HCT116 (cell line): ENCODE data around the gene ELF2. TPM values are rescaled to one million over a fixed set of nuclear protein-coding genes. Genes with fewer than 3 reads are reported as not detected.

Experiments used
- ATAC-seq: fragments of 200-7000 bp; cut with Tn5 transposase; 2 replicates; pipeline ENCODE4 v1.9.1; 2020; ENCODE audit warnings: mild to moderate bottlenecking, moderate library complexity
- BruUV-seq: library from RNA; stranded (reverse); fragments of 400-500 nt; replicated peaks from 2 replicates; lab custom pipeline; 2021; lab: Mats Ljungman, UMichigan
- CTCF ChIA-PET: fragments of 300-600 bp; sonication (Branson Sonifier 250); formaldehyde crosslinking; loops from one replicate; lab custom pipeline; 2021; ENCODE audit warnings: antibody characterized with exemption; lab: Charles Lee
- POLR2A ChIA-PET: fragments of 300-600, 350-600 bp; sonication (Branson Sonifier 250); formaldehyde crosslinking; loops from one replicate; lab custom pipeline; 2021; ENCODE audit warnings: antibody characterized with exemption; lab: Charles Lee
- RAD21 ChIA-PET, 2 experiments: fragments of 300-600 bp; sonication (Branson Sonifier 250); formaldehyde crosslinking; loops; one replicate each; lab custom pipeline; 2023; ENCODE audit warnings: low total read pairs in 2 of 2; ENCODE audit not compliant: uncharacterized antibody in 2 of 2, unreplicated experiment in 2 of 2, low non-redundant PET in 1 of 2; lab: Charles Lee
- DNase-seq: peaks from one replicate; pipeline ENCODE4 v3.0.0-alpha.2; 2010; ENCODE audit warnings: low read depth, low spot score
- H2AFZ ChIP-seq: fragments of 200-600 bp; shearing (Covaris generic), sonication (generic); 2 replicates; pipeline ENCODE4 v1.6.1; 2017; ENCODE audit warnings: low read depth, mixed run types, mixed read lengths, antibody characterized with exemption, low read length; ENCODE audit not compliant: poor library complexity, severe bottlenecking
- H3K27ac ChIP-seq: 2 replicates; pipeline ENCODE4 v1.5.1; 2012; ENCODE audit warnings: low read depth, low read length
- H3K27me3 ChIP-seq: fragments of 200-600 bp; sonication (generic); 2 replicates; pipeline ENCODE4 v1.6.1; 2016; ENCODE audit warnings: mixed run types, low read length, mixed read lengths; ENCODE audit not compliant: insufficient read depth
- H3K36me3 ChIP-seq, 2 experiments: fragments of 200-500 bp in 1 of 2; fragments of 200-600 bp in 1 of 2; sonication (Bioruptor generic) in 1 of 2; sonication (generic) in 1 of 2; 2 replicates each; pipeline versions ENCODE4 v1.5.1 to v1.6.1; 2014 to 2016; ENCODE audit warnings: low read length in 2 of 2, inconsistent platforms in 1 of 2, mixed read lengths in 1 of 2, mixed run types in 1 of 2; ENCODE audit not compliant: insufficient read depth in 2 of 2, control insufficient read depth in 1 of 2
- H3K4me1 ChIP-seq, 2 experiments: fragments of 200-600 bp in 1 of 2; sonication (generic) in 1 of 2; 2 replicates each; pipeline versions ENCODE4 v1.5.1 to v1.6.1; 2012 to 2017; ENCODE audit warnings: low read length in 2 of 2, inconsistent platforms in 1 of 2, mild to moderate bottlenecking in 1 of 2, mixed read lengths in 1 of 2, mixed run types in 1 of 2, moderate library complexity in 1 of 2; ENCODE audit not compliant: insufficient read depth in 2 of 2, control insufficient read depth in 1 of 2
- H3K4me2 ChIP-seq: fragments of 200-600 bp; sonication (generic); 2 replicates; pipeline ENCODE4 v1.6.1; 2017; ENCODE audit warnings: mixed run types, low read length, mixed read lengths
- H3K4me3 ChIP-seq, 2 experiments: fragments of 200-600 bp in 1 of 2; sonication (generic) in 1 of 2; replicated peaks in 1 of 2; 2 replicates each; pipeline ENCODE4 v1.5.1; 2011 to 2016; ENCODE audit warnings: low read length in 2 of 2, control low read depth in 1 of 2, low read depth in 1 of 2, mild to moderate bottlenecking in 1 of 2, mixed read lengths in 1 of 2, mixed run types in 1 of 2
- H3K79me2 ChIP-seq: fragments of 200-600 bp; sonication (generic); 2 replicates; pipeline ENCODE4 v1.6.1; 2017; ENCODE audit warnings: mild to moderate bottlenecking, mixed run types, low read length, moderate library complexity, mixed read lengths; ENCODE audit not compliant: insufficient read depth
- H3K9ac ChIP-seq: fragments of 200-600 bp; sonication (generic); 2 replicates; pipeline ENCODE4 v1.6.1; 2016; ENCODE audit warnings: low read length, mixed read lengths
- H3K9me2 ChIP-seq: fragments of 200-600 bp; sonication (generic), shearing (Covaris generic); 2 replicates; pipeline ENCODE4 v1.6.1; 2017; ENCODE audit warnings: mixed run types, mild to moderate bottlenecking, moderate library complexity; ENCODE audit not compliant: insufficient read depth
- H3K9me3 ChIP-seq, 2 experiments: fragments of 200-500 bp in 1 of 2; fragments of 200-600 bp in 1 of 2; sonication (Bioruptor generic) in 1 of 2; sonication (generic) in 1 of 2; 2 replicates each; pipeline ENCODE4 v1.6.1; 2014 to 2017; ENCODE audit warnings: low read length in 2 of 2, mixed read lengths in 2 of 2, inconsistent platforms in 1 of 2, low read depth in 1 of 2, mild to moderate bottlenecking in 1 of 2, mixed run types in 1 of 2, moderate library complexity in 1 of 2; ENCODE audit not compliant: control insufficient read depth in 1 of 2, insufficient read depth in 1 of 2
- H4K20me1 ChIP-seq: fragments of 200-600 bp; sonication (generic), shearing (Covaris generic); 2 replicates; pipeline ENCODE4 v1.6.1; 2017; ENCODE audit warnings: mixed run types, mild to moderate bottlenecking, moderate library complexity; ENCODE audit not compliant: insufficient read depth
- CBX3 ChIP-seq: IDR thresholded peaks from 2 replicates; pipeline ENCODE4 v1.6.1; 2012; ENCODE audit warnings: low read depth
- EGR1 ChIP-seq: IDR thresholded peaks from 2 replicates; pipeline ENCODE4 v1.6.1; 2012; ENCODE audit warnings: low read depth
- EZH2 ChIP-seq: fragments of 200-600 bp; sonication (generic); IDR thresholded peaks from 2 replicates; pipeline ENCODE4 v1.6.1; 2017; ENCODE audit warnings: antibody characterized with exemption, mixed run types
- FOSL1 ChIP-seq: IDR thresholded peaks from 2 replicates; pipeline ENCODE4 v1.6.1; 2012; ENCODE audit warnings: low read depth
- JUND ChIP-seq: IDR thresholded peaks from 2 replicates; pipeline ENCODE4 v1.6.1; 2012
- MAX ChIP-seq: IDR thresholded peaks from 2 replicates; pipeline ENCODE4 v1.6.1; 2012
- POLR2A ChIP-seq: IDR thresholded peaks from 2 replicates; pipeline ENCODE4 v1.7.0; 2011; ENCODE audit warnings: borderline replicate concordance; ENCODE audit not compliant: insufficient read depth, insufficient read length; ENCODE audit errors: extremely low read depth
- POLR2AphosphoS5 ChIP-seq: IDR thresholded peaks from 2 replicates; pipeline ENCODE4 v1.6.1; 2011; ENCODE audit warnings: mild to moderate bottlenecking, low read depth, low read length, moderate library complexity
- SIN3A ChIP-seq: IDR thresholded peaks from 2 replicates; pipeline ENCODE4 v1.6.1; 2012; ENCODE audit warnings: low read depth
- SRF ChIP-seq: IDR thresholded peaks from 2 replicates; pipeline ENCODE4 v1.6.1; 2012; ENCODE audit warnings: low read depth
- TCF7L2 ChIP-seq: IDR thresholded peaks from 2 replicates; pipeline ENCODE4 v1.7.0; 2011; ENCODE audit warnings: borderline replicate concordance, inconsistent platforms; ENCODE audit not compliant: insufficient read depth, insufficient read length; ENCODE audit errors: extremely low read depth
- YY1 ChIP-seq: IDR thresholded peaks from 2 replicates; pipeline ENCODE4 v1.6.1; 2011; ENCODE audit warnings: low read length, low read depth, moderate library complexity, mild to moderate bottlenecking; ENCODE audit not compliant: insufficient replicate concordance; ENCODE audit errors: extremely low read depth
- ZBTB33 ChIP-seq: IDR thresholded peaks from 2 replicates; pipeline ENCODE4 v1.6.1; 2011; ENCODE audit warnings: mild to moderate bottlenecking, low read length, moderate library complexity; ENCODE audit not compliant: insufficient replicate concordance; ENCODE audit errors: extremely low read depth
- ZFX ChIP-seq: fragments of 450-650 bp; IDR thresholded peaks from 2 replicates; pipeline ENCODE4 v1.6.1; 2017
- ZNF274 ChIP-seq: fragments of 200-500 bp; sonication (Bioruptor generic); IDR thresholded peaks from 2 replicates; pipeline ENCODE4 v1.6.1; 2014; ENCODE audit warnings: mild to moderate bottlenecking, low read depth, low read length, inconsistent platforms
- intact Hi-C: fragments of 100-400 bp; cut with micrococcal nuclease; formaldehyde crosslinking; loops from 2 replicates; pipeline ENCODE4 v1.10.0; 2022
- total RNA-seq: library from RNA; stranded (reverse); gene quantifications from one replicate; pipeline ENCODE4 v1.2.1, GENCODE V29; 2021; ENCODE audit not compliant: unreplicated experiment
- TF ChIP-seq, protein P1 (sequence below): IDR thresholded peaks from 2 replicates; pipeline ENCODE4 v1.6.1; 2012

Gene ELF2
- total RNA-seq, 1 experiment from 2014 or later: 28.2 TPM

GRCh38 chr4:139126898-139127297 lies 50.1 kb downstream of the ELF2 start:
- H3K9ac ChIP-seq: no peak overlapping the region
- TF ChIP-seq JUND (no peak), SIN3A (no peak), TCF7L2 (no peak), POLR2AphosphoS5 (no peak), YY1 (no peak), EGR1 (no peak)
- TF ChIP-seq, protein P1, sequence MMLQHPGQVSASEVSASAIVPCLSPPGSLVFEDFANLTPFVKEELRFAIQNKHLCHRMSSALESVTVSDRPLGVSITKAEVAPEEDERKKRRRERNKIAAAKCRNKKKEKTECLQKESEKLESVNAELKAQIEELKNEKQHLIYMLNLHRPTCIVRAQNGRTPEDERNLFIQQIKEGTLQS: no peak
- no peaks in the 10 kb centered on the region for H3K9me2 ChIP-seq
- no peak overlapping the region for H3K27ac ChIP-seq
- H3K9me3 ChIP-seq: no peaks in the 10 kb centered on the region
- H3K36me3 ChIP-seq: no peaks in the 10 kb centered on the region
- H3K4me1 ChIP-seq: no peaks in the 10 kb centered on the region
- no peaks in the 10 kb centered on the region for H3K27me3 ChIP-seq
- no peak overlapping the region for H3K4me2 ChIP-seq
- ChIA-PET RAD21 (no interaction called here), CTCF (interaction anchor here (1.6 kb wide), 1 partner anchor 42 kb away, joined by 3 read pairs; no protein-coding TSS in a partner anchor), POLR2A (no interaction called here)
- no peaks in the 10 kb centered on the region for H3K79me2 ChIP-seq
- intact Hi-C loops: no loop called here
- no peaks in the 10 kb centered on the region for H4K20me1 ChIP-seq
- ATAC-seq: no peak
- no TSS peak for BruUV-seq
- no peak overlapping the region for H3K4me3 ChIP-seq
- DNase-seq: no peak
- no peak overlapping the region for H2AFZ ChIP-seq

- POLR2A ChIA-PET: no interaction called here
- intact Hi-C loops: no loop called here
- CTCF ChIA-PET: no interaction called here
- RAD21 ChIA-PET: no interaction called here
- DNase-seq (no peak), ATAC-seq (no peak)
- TF ChIP-seq EGR1 (no peak), MAX (no peak), TCF7L2 (no peak), ZNF274 (no peak), CBX3 (no peak), YY1 (no peak), POLR2A (no peak), EZH2 (no peak), SRF (no peak), ZFX (no peak), ZBTB33 (no peak), FOSL1 (no peak)
- TF ChIP-seq, protein P1: no peak
- H3K9me3 ChIP-seq: no peaks in the 10 kb centered on the region
- H2AFZ ChIP-seq: no peak overlapping the region
- BruUV-seq: no TSS peak
- no peaks in the 10 kb centered on the region for H4K20me1 ChIP-seq
- no peak overlapping the region for H3K4me3 ChIP-seq
- no peaks in the 10 kb centered on the region for H3K4me1 ChIP-seq
- H3K79me2 ChIP-seq: no peaks in the 10 kb centered on the region
- no peak overlapping the region for H3K9ac ChIP-seq
- H3K27me3 ChIP-seq: no peaks in the 10 kb centered on the region
- H3K27ac ChIP-seq: no peak overlapping the region
- no peaks in the 10 kb centered on the region for H3K9me2 ChIP-seq
- no peak overlapping the region for H3K4me2 ChIP-seq
- no peaks in the 10 kb centered on the region for H3K36me3 ChIP-seq
Observed at GRCh38 chr4:139123910-139124309, 53.1 kb downstream of the ELF2 start.
